AG10803 (cell line): Measurements from ENCODE around the gene ZNF438.

Experiments used
- DNase-seq: peaks from one replicate; pipeline ENCODE4 v3.0.0; 2010; ENCODE audit warnings: low read depth
- H3K4me3 ChIP-seq: 2 replicates; pipeline ENCODE4 v1.5.1; 2011; ENCODE audit warnings: mild to moderate bottlenecking, low read length, control low read depth
- TF ChIP-seq, protein P1 (sequence below): conservative IDR thresholded peaks from 2 replicates; pipeline ENCODE4 v1.5.1; 2011; ENCODE audit warnings: mild to moderate bottlenecking, low read length, control low read depth, inconsistent platforms

Gene ZNF438

DNA sequence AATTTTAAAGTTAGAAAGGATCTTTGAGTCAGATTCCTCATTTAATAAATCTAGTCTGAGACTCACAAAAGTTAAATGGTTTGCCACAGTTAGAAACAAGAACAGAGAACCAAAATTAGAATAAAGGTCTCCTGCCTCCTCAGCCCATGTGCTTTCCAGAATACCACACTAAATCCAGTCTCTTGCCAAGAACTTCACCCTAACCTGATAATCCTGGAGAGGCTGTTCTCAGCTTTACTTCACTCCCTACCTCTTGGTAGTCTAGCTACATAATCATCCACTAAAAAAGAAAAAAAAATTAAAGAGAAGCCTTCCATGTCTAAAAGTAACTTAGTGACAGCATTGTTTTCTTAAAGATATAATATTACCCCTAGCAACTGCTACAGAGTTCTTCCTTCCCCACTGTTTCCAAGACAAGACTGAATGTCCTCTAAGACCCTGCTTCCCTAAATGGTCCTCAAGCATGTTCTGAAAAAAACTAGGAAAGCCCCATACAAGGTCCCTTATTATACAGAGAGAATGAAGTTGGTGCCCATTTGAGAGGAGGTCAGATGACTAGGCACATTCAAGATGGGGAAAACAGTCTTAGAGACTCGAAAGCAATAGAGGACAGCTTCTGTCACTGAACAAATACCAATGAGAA, 56.8 kb downstream of the ZNF438 start:
- TF ChIP-seq, protein P1, sequence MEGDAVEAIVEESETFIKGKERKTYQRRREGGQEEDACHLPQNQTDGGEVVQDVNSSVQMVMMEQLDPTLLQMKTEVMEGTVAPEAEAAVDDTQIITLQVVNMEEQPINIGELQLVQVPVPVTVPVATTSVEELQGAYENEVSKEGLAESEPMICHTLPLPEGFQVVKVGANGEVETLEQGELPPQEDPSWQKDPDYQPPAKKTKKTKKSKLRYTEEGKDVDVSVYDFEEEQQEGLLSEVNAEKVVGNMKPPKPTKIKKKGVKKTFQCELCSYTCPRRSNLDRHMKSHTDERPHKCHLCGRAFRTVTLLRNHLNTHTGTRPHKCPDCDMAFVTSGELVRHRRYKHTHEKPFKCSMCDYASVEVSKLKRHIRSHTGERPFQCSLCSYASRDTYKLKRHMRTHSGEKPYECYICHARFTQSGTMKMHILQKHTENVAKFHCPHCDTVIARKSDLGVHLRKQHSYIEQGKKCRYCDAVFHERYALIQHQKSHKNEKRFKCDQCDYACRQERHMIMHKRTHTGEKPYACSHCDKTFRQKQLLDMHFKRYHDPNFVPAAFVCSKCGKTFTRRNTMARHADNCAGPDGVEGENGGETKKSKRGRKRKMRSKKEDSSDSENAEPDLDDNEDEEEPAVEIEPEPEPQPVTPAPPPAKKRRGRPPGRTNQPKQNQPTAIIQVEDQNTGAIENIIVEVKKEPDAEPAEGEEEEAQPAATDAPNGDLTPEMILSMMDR: no peak
- no peak overlapping the region for H3K4me3 ChIP-seq
- DNase-seq: no peak

DNA sequence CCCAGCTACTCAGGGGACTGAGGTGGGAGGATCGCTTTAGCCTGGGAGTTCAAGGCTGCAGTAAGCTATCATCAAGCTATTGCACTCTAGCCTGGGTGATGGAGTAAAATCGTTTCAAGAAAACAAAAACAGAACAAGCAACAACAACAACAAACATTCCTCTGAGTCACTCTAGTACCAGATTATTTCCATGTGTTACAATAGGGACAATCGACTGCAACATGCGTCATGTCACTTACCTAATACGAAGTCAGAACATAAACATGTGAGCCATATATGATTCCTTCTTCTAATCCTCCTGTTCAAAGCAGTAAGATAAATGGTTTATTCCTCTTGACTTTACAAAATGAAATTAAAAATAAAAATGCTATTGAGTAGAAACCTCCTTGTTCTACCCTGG, 57.3 kb downstream of the ZNF438 start:
- no peak overlapping the region for H3K4me3 ChIP-seq
- DNase-seq: peak; percentile 39
- TF ChIP-seq, protein P1: no peak

DNA sequence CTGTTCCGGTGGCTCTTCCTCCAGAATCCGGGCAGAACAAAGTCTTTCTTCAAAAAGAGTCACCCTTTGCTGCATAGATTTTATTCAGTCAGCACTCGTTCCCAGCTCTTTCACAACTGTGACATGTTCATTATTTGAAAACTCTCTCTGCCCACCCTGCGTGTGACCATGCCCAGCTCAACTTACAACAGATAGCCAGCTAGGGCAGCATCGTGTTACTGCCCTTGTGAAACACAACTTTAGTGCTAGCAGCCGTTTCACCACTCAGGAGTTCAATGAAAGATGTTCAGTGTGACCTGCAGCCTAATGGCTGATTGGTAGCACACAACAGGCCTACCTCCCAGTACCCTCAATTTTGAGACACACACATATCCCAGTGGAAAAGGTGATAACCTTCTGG, 57.9 kb downstream of the ZNF438 start:
- no peak for DNase-seq
- no peak overlapping the region for H3K4me3 ChIP-seq
- TF ChIP-seq, protein P1: no peak

DNA sequence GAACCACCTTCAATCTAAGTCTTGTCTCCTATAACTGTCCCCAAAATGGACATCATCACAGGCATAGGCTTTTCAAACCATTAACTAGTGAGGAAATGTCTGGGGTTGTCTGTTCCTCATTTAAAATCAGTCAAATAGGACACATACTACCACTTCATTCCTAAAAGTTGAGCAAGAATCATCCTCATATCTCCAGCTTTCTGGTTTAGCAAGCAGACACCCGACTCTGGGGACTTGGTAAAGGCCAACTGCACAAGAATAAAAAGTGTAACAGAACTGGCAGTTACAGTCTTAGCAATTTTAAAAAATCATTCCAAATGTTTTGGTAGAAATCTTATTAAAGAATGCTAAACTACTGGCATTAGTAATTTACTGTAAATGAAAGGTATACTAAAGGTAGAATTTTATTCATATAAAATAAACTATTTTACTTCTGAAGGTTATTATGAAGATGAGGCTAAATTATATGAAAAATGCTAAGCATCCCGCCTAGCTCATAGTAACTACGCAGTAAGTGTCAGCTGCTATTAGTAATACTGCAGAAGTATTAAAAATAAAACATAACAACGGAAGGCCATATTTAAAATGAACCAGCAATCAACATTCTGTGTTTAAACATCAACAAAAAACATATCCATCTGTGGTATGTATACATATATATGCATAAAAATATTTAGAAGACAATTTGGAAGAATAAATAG, 60.8 kb downstream of the ZNF438 start:
- peak; percentile 78 for DNase-seq
- no peak overlapping the region for H3K4me3 ChIP-seq
- TF ChIP-seq, protein P1: no peak

DNA sequence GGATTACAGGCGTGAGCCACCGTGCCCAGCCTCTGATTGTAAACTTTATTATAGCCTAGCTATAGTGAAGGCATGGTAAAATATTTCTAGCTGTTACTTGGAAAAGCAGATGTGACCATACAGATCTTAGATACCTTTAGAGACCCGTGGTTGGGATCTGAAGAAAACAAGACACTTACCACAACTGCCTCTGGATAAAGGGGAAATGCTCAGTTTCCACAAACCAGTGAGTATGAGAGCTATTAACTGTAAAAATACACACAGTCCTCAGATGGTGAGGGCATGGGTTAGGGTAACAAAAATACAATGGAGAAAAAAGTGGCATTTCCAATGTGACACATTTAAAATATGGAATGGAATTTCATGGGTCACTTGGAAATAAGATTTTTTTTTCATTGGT, 63.0 kb downstream of the ZNF438 start:
- no peak for DNase-seq
- no peak overlapping the region for H3K4me3 ChIP-seq
- TF ChIP-seq, protein P1: no peak

DNA sequence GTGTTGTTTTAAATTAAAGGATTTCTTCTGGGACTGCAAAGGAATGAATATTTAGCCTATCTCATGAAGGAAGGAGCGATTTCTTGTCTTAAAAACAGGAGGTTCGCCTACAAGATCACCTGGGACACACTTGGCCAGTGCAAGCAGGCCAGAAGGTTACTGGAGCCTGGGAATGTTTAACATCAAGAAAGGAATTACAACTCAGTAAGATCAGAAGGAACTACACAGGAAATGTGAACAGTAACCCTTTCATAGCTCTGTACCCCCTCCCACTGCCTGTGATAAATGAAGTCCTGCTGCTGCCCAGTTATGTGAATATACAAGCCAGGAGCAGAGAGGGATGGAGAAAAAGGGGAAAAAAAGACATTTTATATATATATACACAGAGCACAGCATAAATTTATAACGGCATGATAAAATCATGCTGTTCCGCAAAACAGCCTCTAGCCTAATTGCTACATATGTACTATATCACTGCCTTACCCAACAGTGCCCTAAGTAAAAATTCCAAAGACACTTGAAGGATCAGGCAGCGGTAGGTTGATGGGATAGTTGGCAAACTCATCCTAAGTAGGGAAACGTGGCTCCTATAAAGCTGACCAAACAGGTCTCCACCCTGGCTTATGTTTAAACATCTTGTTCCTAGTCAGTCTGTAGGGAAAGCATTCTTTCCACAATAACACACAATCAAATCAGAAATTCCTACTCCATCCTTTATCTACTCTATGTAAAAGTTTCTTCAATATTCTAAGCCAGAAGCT, 63.8 kb downstream of the ZNF438 start:
- no peak for DNase-seq
- TF ChIP-seq, protein P1: no peak
- no peak overlapping the region for H3K4me3 ChIP-seq
